Osteoblast (primary cell): ENCODE data around the gene APLP2. TPM values are rescaled to one million over a fixed set of nuclear protein-coding genes. Genes with fewer than 3 reads are reported as not detected.

Experiments
- DNase-seq: peaks from one replicate; pipeline ENCODE4 v3.0.0; 2011; ENCODE audit warnings: low spot score, mixed read lengths; ENCODE audit not compliant: insufficient read length; ENCODE audit errors: missing footprints
- H2AFZ ChIP-seq: 2 replicates; pipeline ENCODE4 v1.6.0; 2011; ENCODE audit warnings: mild to moderate bottlenecking, low read length
- H3K27ac ChIP-seq: 2 replicates; pipeline ENCODE4 v1.5.1; 2011; ENCODE audit warnings: mild to moderate bottlenecking, low read depth, low read length, moderate library complexity
- H3K27me3 ChIP-seq: 2 replicates; pipeline ENCODE4 v1.6.0; 2012; ENCODE audit warnings: mild to moderate bottlenecking, control low read depth, inconsistent platforms, low read length, moderate library complexity; ENCODE audit not compliant: insufficient read depth
- H3K36me3 ChIP-seq: 2 replicates; pipeline ENCODE4 v1.5.1; 2011; ENCODE audit warnings: mild to moderate bottlenecking, low read length, control low read depth, moderate library complexity; ENCODE audit not compliant: insufficient read depth
- H3K4me1 ChIP-seq: 2 replicates; pipeline ENCODE4 v1.5.1; 2011; ENCODE audit warnings: mild to moderate bottlenecking, low read length, control low read depth, moderate library complexity; ENCODE audit not compliant: insufficient read depth
- H3K4me2 ChIP-seq: 2 replicates; pipeline ENCODE4 v1.6.0; 2011; ENCODE audit warnings: mild to moderate bottlenecking, low read length; ENCODE audit not compliant: insufficient read depth
- H3K4me3 ChIP-seq: fragments of 200-600 bp; sonication (generic); 3 replicates; pipeline ENCODE4 v1.5.1; 2012; ENCODE audit warnings: mild to moderate bottlenecking, low read length, inconsistent platforms; ENCODE audit not compliant: insufficient read depth
- H3K79me2 ChIP-seq: 2 replicates; pipeline ENCODE4 v1.6.0; 2012; ENCODE audit warnings: mild to moderate bottlenecking, low read length, control low read depth, inconsistent platforms; ENCODE audit not compliant: insufficient read depth
- H3K9me3 ChIP-seq: 2 replicates; pipeline ENCODE4 v1.5.1; 2011; ENCODE audit warnings: low read depth, low read length, control low read depth
- H4K20me1 ChIP-seq: 2 replicates; pipeline ENCODE4 v1.6.0; 2012; ENCODE audit warnings: mild to moderate bottlenecking, low read length, control low read depth; ENCODE audit not compliant: insufficient read depth
- CTCF ChIP-seq: IDR thresholded peaks from 2 replicates; pipeline ENCODE4 v1.5.1; 2011; ENCODE audit warnings: mild to moderate bottlenecking, low read depth, low read length, moderate library complexity; ENCODE audit errors: extremely low read depth
- total RNA-seq: library from RNA; depleted of rRNA; stranded (reverse); fragments of >200 nt; gene quantifications from 2 replicates; pipeline ENCODE4 v1.2.3, GENCODE V29; 2012

Gene APLP2
- total RNA-seq, 1 donor = 331 TPM

- no peak overlapping the region for H3K4me3 ChIP-seq
- DNase-seq = peak; percentile 79
- H3K4me1 ChIP-seq = no peaks in the 10 kb centered on the region
- no peak overlapping the region for H3K27ac ChIP-seq
- H3K9me3 ChIP-seq = no peaks in the 10 kb centered on the region
- H3K36me3 ChIP-seq = no peaks in the 10 kb centered on the region
- H2AFZ ChIP-seq = no peak overlapping the region
- peaks cover 17% of the 10 kb centered on the region for H3K27me3 ChIP-seq
- TF ChIP-seq CTCF = no peak
- H4K20me1 ChIP-seq = no peaks in the 10 kb centered on the region
- no peaks in the 10 kb centered on the region for H3K79me2 ChIP-seq
- H3K4me2 ChIP-seq = no peak overlapping the region
Measured at GRCh38 chr11:130188585-130189347, 119.1 kb downstream of the APLP2 start.

- Histone ChIP-seq H3K79me2 (no peaks in the 10 kb centered on the region), H3K4me2 (no peak overlapping the region), H3K9me3 (no peaks in the 10 kb centered on the region), H3K27ac (no peak overlapping the region), H3K36me3 (no peaks in the 10 kb centered on the region), H3K4me1 (no peaks in the 10 kb centered on the region), H3K27me3 (peaks cover 8% of the 10 kb centered on the region), H3K4me3 (no peak overlapping the region), H2AFZ (no peak overlapping the region), H4K20me1 (no peaks in the 10 kb centered on the region)
- DNase-seq = no peak
- no peak for TF ChIP-seq CTCF
Measured at GRCh38 chr11:130189492-130190210, 120.0 kb downstream of the APLP2 start.

- H3K4me2 ChIP-seq = no peak overlapping the region
- no peak overlapping the region for H2AFZ ChIP-seq
- H3K79me2 ChIP-seq = no peaks in the 10 kb centered on the region
Measured at GRCh38 chr11:130190371-130190881, 120.7 kb downstream of the APLP2 start.

More at GRCh38 chr11:130190371-130190881, 120.7 kb downstream of the APLP2 start:
- Histone ChIP-seq H3K36me3 (no peaks in the 10 kb centered on the region), H3K4me1 (no peaks in the 10 kb centered on the region), H3K9me3 (no peaks in the 10 kb centered on the region), H4K20me1 (no peaks in the 10 kb centered on the region), H3K27me3 (peaks cover 7% of the 10 kb centered on the region), H3K27ac (no peak overlapping the region), H3K4me3 (no peak overlapping the region)
- no peak for TF ChIP-seq CTCF
- peak; percentile 51 for DNase-seq
